ENCODE measurements around the gene SLC35A1. TPM values are rescaled to one million over a fixed set of nuclear protein-coding genes. Genes with fewer than 3 reads are reported as not detected.

The SLC35A1 gene
- total RNA-seq, 1 donor from 2014 or later: 11.6 TPM

GRCh38 chr6:87522686-87523085 is 49.9 kb downstream of the SLC35A1 start:
- H3K36me3 ChIP-seq: peaks cover 48% of the 10 kb centered on the region

GRCh38 chr6:87529221-87529620 is 56.4 kb downstream of the SLC35A1 start:
- Histone ChIP-seq H3K9me3 (replicated peaks) (no peaks in the 10 kb centered on the region), H3K27ac (replicated peaks) (no peak overlapping the region), H3K4me1 (peaks cover 5% of the 10 kb centered on the region), H3K27me3 (ENCODE audit: low read depth) (no peaks in the 10 kb centered on the region), H3K36me3 (peaks cover 29% of the 10 kb centered on the region), H3K4me3 (no peak overlapping the region)
- DNase-seq: no peak
- intact Hi-C loops (cut with micrococcal nuclease): no loop called here
- no peak for TF ChIP-seq CTCF (IDR thresholded peaks at IDR 0.05; ENCODE audit: borderline replicate concordance)

More at GRCh38 chr6:87522686-87523085, 49.9 kb downstream of the SLC35A1 start:
- no peak for TF ChIP-seq CTCF (IDR thresholded peaks at IDR 0.05; ENCODE audit: borderline replicate concordance)
- Histone ChIP-seq H3K27me3 (ENCODE audit: low read depth) (no peaks in the 10 kb centered on the region), H3K27ac (replicated peaks) (no peak overlapping the region), H3K9me3 (replicated peaks) (no peaks in the 10 kb centered on the region), H3K4me1 (peaks cover 4% of the 10 kb centered on the region), H3K4me3 (no peak overlapping the region)
- intact Hi-C loops (cut with micrococcal nuclease): no loop called here
- no peak for DNase-seq

GRCh38 chr6:87534377-87535047 is 61.7 kb downstream of the SLC35A1 start:
- no peak for DNase-seq
- intact Hi-C loops (cut with micrococcal nuclease): no loop called here
- Histone ChIP-seq H3K27me3 (ENCODE audit: low read depth) (no peaks in the 10 kb centered on the region), H3K9me3 (replicated peaks) (no peaks in the 10 kb centered on the region), H3K36me3 (peaks cover 32% of the 10 kb centered on the region), H3K4me3 (no peak overlapping the region), H3K27ac (replicated peaks) (no peak overlapping the region), H3K4me1 (no peaks in the 10 kb centered on the region)
- no peak for TF ChIP-seq CTCF (IDR thresholded peaks at IDR 0.05; ENCODE audit: borderline replicate concordance)

GRCh38 chr6:87538510-87539260 is 65.9 kb downstream of the SLC35A1 start:
- Histone ChIP-seq H3K36me3 (peaks cover 32% of the 10 kb centered on the region), H3K27ac (replicated peaks) (no peak overlapping the region), H3K27me3 (ENCODE audit: low read depth) (no peaks in the 10 kb centered on the region), H3K4me3 (no peak overlapping the region), H3K4me1 (peaks cover 20% of the 10 kb centered on the region), H3K9me3 (replicated peaks) (no peaks in the 10 kb centered on the region)
- TF ChIP-seq CTCF (IDR thresholded peaks at IDR 0.05; ENCODE audit: borderline replicate concordance): no peak
- intact Hi-C loops (cut with micrococcal nuclease): no loop called here
- DNase-seq: no peak

GRCh38 chr6:87539554-87539953 is 66.8 kb downstream of the SLC35A1 start:
- no peak for DNase-seq
- Histone ChIP-seq H3K27me3 (ENCODE audit: low read depth) (no peaks in the 10 kb centered on the region), H3K4me3 (no peak overlapping the region), H3K9me3 (replicated peaks) (no peaks in the 10 kb centered on the region), H3K27ac (replicated peaks) (peak overlapping the region; percentile 65), H3K4me1 (peaks cover 20% of the 10 kb centered on the region), H3K36me3 (peaks cover 41% of the 10 kb centered on the region)
- TF ChIP-seq CTCF (IDR thresholded peaks at IDR 0.05; ENCODE audit: borderline replicate concordance): no peak
- intact Hi-C loops (cut with micrococcal nuclease): no loop called here

All from left ventricle myocardium inferior (tissue), 1 donor.